Liver (tissue), 9 donors: Measurements from ENCODE around the gene SPSB1. TPM values are rescaled to one million over a fixed set of nuclear protein-coding genes. Genes with fewer than 3 reads are reported as not detected.

Experiments used
- DNase-seq: peaks from one replicate; pipeline ENCODE4 v3.0.0-alpha.2; 2017; ENCODE audit warnings: low spot score
- H3K27ac ChIP-seq, 2 donors: one replicate each; pipeline ENCODE4 v1.7.0; 2013; ENCODE audit warnings: inconsistent platforms in 2 of 2, low read length in 2 of 2, control low read depth in 1 of 2, low read depth in 1 of 2, mild to moderate bottlenecking in 1 of 2
- H3K27me3 ChIP-seq, 4 donors: one replicate each; pipeline versions ENCODE4 v1.6.1 to v1.7.0; 2013; ENCODE audit warnings: low read length in 3 of 4, inconsistent platforms in 1 of 4, mild to moderate bottlenecking in 1 of 4, moderate library complexity in 1 of 4; ENCODE audit not compliant: control insufficient read depth in 4 of 4, insufficient read depth in 4 of 4
- H3K36me3 ChIP-seq, 4 donors: one replicate each; pipeline versions ENCODE4 v1.6.1 to v1.7.0; 2013; ENCODE audit warnings: low read length in 3 of 4, mild to moderate bottlenecking in 3 of 4, low read depth in 1 of 4, moderate library complexity in 1 of 4; ENCODE audit not compliant: control insufficient read depth in 4 of 4, insufficient read depth in 3 of 4
- H3K4me1 ChIP-seq, 4 donors: one replicate each; pipeline versions ENCODE4 v1.6.1 to v1.7.0; 2013; ENCODE audit warnings: low read length in 3 of 4, mild to moderate bottlenecking in 3 of 4, moderate library complexity in 1 of 4; ENCODE audit not compliant: control insufficient read depth in 4 of 4, insufficient read depth in 4 of 4
- H3K4me3 ChIP-seq, 3 donors: one replicate each; pipeline versions ENCODE4 v1.6.1 to v1.7.0; 2013; ENCODE audit warnings: low read length in 3 of 3, control low read depth in 1 of 3, low read depth in 1 of 3, mild to moderate bottlenecking in 1 of 3
- H3K9ac ChIP-seq, 2 donors: one replicate each; pipeline ENCODE4 v1.7.0; 2013; ENCODE audit warnings: low read length in 2 of 2, mild to moderate bottlenecking in 2 of 2, moderate library complexity in 2 of 2, control low read depth in 1 of 2, low read depth in 1 of 2
- H3K9me3 ChIP-seq, 4 donors: one replicate each; pipeline versions ENCODE4 v1.6.1 to v1.7.0; 2013; ENCODE audit warnings: low read length in 3 of 4; ENCODE audit not compliant: control insufficient read depth in 4 of 4
- EGR1 ChIP-seq, 2 donors: IDR thresholded peaks; 2 replicates each; pipeline ENCODE4 v1.6.1; 2016 to 2018; ENCODE audit warnings: antibody characterized with exemption in 2 of 2, low read depth in 2 of 2
- FOXA1 ChIP-seq: IDR thresholded peaks from 2 replicates; pipeline ENCODE4 v1.6.1; 2016; ENCODE audit warnings: antibody characterized with exemption
- FOXA2 ChIP-seq: IDR thresholded peaks from 2 replicates; pipeline ENCODE4 v1.6.1; 2016; ENCODE audit warnings: antibody characterized with exemption
- GABPA ChIP-seq, 2 donors: IDR thresholded peaks in 1 of 2; conservative IDR thresholded peaks in 1 of 2; 2 replicates each; pipeline ENCODE4 v1.6.1; 2016; ENCODE audit warnings: antibody characterized with exemption in 2 of 2, mild to moderate bottlenecking in 1 of 2, moderate library complexity in 1 of 2
- HNF4A ChIP-seq, 2 donors: conservative IDR thresholded peaks; 2 replicates each; pipeline ENCODE4 v1.6.1; 2016; ENCODE audit warnings: antibody characterized with exemption in 2 of 2, mild to moderate bottlenecking in 2 of 2
- HNF4G ChIP-seq: IDR thresholded peaks from 2 replicates; pipeline ENCODE4 v1.6.1; 2016; ENCODE audit warnings: antibody characterized with exemption
- JUND ChIP-seq, 2 donors: IDR thresholded peaks; 2 replicates each; pipeline ENCODE4 v1.6.1; 2016; ENCODE audit warnings: antibody characterized with exemption in 2 of 2
- NR2F2 ChIP-seq: IDR thresholded peaks from 2 replicates; pipeline ENCODE4 v1.6.1; 2016; ENCODE audit warnings: antibody characterized with exemption
- RAD21 ChIP-seq, 2 donors: IDR thresholded peaks; 2 replicates each; pipeline ENCODE4 v1.6.1; 2016; ENCODE audit warnings: antibody characterized with exemption in 2 of 2, mild to moderate bottlenecking in 2 of 2
- RXRA ChIP-seq, 2 donors: IDR thresholded peaks; 2 replicates each; pipeline ENCODE4 v1.6.1; 2017 to 2018; ENCODE audit warnings: antibody characterized with exemption in 2 of 2, mild to moderate bottlenecking in 1 of 2
- SP1 ChIP-seq: IDR thresholded peaks from 2 replicates; pipeline ENCODE4 v1.6.1; 2018; ENCODE audit warnings: antibody characterized with exemption, mild to moderate bottlenecking
- TAF1 ChIP-seq: conservative IDR thresholded peaks from 2 replicates; pipeline ENCODE4 v1.6.1; 2016; ENCODE audit warnings: antibody characterized with exemption, mild to moderate bottlenecking
- YY1 ChIP-seq: IDR thresholded peaks from 2 replicates; pipeline ENCODE4 v1.6.1; 2016; ENCODE audit warnings: antibody characterized with exemption, mild to moderate bottlenecking
- WGBS: extraction: QIAGEN DNeasy Blood & Tissue Kit; methylation state at CpG from one replicate; pipeline ENCODE4 v1.1.7; 2013; 5-methylcytosine and 5-hydroxymethylcytosine counted together
- polyA plus RNA-seq, 2 donors: library from polyadenylated mRNA; stranded (reverse) in 1 of 2; unstranded in 1 of 2; fragments of 200-250 nt in 1 of 2; fragments of >200 nt in 1 of 2; fragmentation: Nextera tagmentation in 1 of 2; extraction: Ambion mirVana in 1 of 2; gene quantifications; one replicate each; pipeline versions ENCODE4 v1.2.1 to v1.2.3, GENCODE V29; 2013 to 2015
- total RNA-seq, 2 donors: library from RNA; depleted of rRNA; stranded (reverse); fragments of >200 nt; gene quantifications; one replicate each; pipeline ENCODE4 v1.2.3, GENCODE V29; 2014
- TF ChIP-seq, protein P1 (sequence below): IDR thresholded peaks from 2 replicates; pipeline ENCODE4 v1.6.1; 2016; ENCODE audit warnings: antibody characterized with exemption
- TF ChIP-seq, protein P2 (sequence below): IDR thresholded peaks from 2 replicates; pipeline ENCODE4 v1.6.1; 2016; ENCODE audit warnings: antibody characterized with exemption
- TF ChIP-seq, protein P3 (sequence below): fragments of 150-350 bp; IDR thresholded peaks from 2 replicates; pipeline ENCODE4 v1.5.1; 2017; ENCODE audit warnings: improper control_type of control experiment, low read depth, low read length; ENCODE audit not compliant: missing input control
- TF ChIP-seq, protein P4 (sequence below): IDR thresholded peaks from 2 replicates; pipeline ENCODE4 v1.6.1; 2016; ENCODE audit warnings: antibody characterized with exemption, mild to moderate bottlenecking
- TF ChIP-seq, protein P5 (sequence below): IDR thresholded peaks from 2 replicates; pipeline ENCODE4 v1.6.1; 2016; ENCODE audit warnings: antibody characterized with exemption
- donor health status: healthy.
- donor health status: healthy.
- donor health status: healthy.
- donor health status: healthy.
- donor health status: healthy.

SPSB1 gene
- total and polyA plus RNA-seq, 4 donors: 4.1 to 22.6 (median 14.8) TPM

DNA sequence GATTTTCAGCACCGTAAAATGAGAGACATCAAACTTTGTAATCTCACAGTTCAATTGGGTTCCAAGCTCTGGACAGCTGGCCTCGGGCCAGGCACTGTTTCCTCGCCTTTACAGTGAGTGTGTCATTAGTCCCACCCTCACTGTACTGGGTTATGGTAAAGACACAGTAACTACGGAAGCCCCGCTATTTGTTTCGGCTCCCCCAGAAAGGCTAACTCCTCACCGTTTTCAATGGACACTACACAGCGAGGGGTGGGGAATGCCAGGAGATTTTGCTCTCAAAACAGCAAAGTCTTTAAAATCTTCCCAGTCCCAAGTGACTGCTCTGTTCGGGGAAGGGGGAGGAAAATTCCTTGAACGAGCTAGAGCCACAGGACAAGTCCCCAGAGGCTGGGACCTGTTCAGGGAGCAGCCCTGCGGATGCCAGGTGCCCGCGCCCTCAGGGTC, 757 bp upstream of the SPSB1 start:
- 22% methylated on average over 13 of the region's 13 CpGs for WGBS
- peak overlapping the region in 1 of 2 donors; percentile 43 for H3K9ac ChIP-seq
- peaks cover 5 to 24% (median 16%) of the 10 kb centered on the region in 4 donors for H3K4me1 ChIP-seq
- H3K27ac ChIP-seq: peak overlapping the region; percentile 68 to 72
- H3K4me3 ChIP-seq: peak overlapping the region in 2 of 3 donors; percentile 44 to 90
- peaks cover 0 to 3% (median 0%) of the 10 kb centered on the region in 4 donors for H3K36me3 ChIP-seq
- no peak for TF ChIP-seq FOXA1
- peak in 1 of 2 donors; percentile 11 for TF ChIP-seq RXRA (IDR thresholded peaks at IDR 0.05)
- DNase-seq: no peak
- no peaks in the 10 kb centered on the region for H3K27me3 ChIP-seq
- H3K9me3 ChIP-seq: peaks cover 3 to 5% (median 4%) of the 10 kb centered on the region in 4 donors

DNA sequence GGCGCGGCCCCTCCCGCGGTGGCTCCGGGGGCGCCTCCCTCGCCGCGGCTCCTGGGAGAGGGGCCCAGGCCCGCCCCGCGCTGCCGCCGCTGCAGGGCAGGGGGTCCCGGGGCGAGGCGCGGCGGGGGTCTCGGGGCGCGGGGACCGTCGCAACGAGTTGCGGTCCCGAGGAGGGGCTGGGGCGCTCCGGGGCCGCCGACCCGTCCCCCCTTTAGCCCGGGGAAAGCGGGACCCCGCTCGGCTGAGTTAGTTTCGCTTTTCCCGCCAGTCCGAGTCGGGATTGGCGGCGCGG, 493 bp downstream of the SPSB1 start:
- Histone ChIP-seq H3K36me3 (peaks cover 0 to 3% (median 0%) of the 10 kb centered on the region in 4 donors), H3K4me1 (peaks cover 5 to 24% (median 16%) of the 10 kb centered on the region in 4 donors), H3K9ac (no peak overlapping the region), H3K27me3 (no peaks in the 10 kb centered on the region), H3K27ac (peak overlapping the region; percentile 8 to 51), H3K4me3 (peak overlapping the region in 2 of 3 donors; percentile 67 to 90), H3K9me3 (peaks cover under 1% of the 10 kb centered on the region in 4 donors)
- no peak for DNase-seq
- WGBS: 0% methylated on average over 42 of the region's 43 CpGs
- TF ChIP-seq FOXA2: no peak
- TF ChIP-seq JUND (IDR thresholded peaks at IDR 0.05): no peak
- TF ChIP-seq, protein P1, sequence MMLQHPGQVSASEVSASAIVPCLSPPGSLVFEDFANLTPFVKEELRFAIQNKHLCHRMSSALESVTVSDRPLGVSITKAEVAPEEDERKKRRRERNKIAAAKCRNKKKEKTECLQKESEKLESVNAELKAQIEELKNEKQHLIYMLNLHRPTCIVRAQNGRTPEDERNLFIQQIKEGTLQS: no peak
- no peak for TF ChIP-seq TAF1
- no peak for TF ChIP-seq EGR1 (IDR thresholded peaks at IDR 0.05; ENCODE audit: low read depth in 2 of 2)
- TF ChIP-seq, protein P2, sequence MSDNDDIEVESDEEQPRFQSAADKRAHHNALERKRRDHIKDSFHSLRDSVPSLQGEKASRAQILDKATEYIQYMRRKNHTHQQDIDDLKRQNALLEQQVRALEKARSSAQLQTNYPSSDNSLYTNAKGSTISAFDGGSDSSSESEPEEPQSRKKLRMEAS: no peak
- TF ChIP-seq SP1: no peak
- no peak for TF ChIP-seq FOXA1
- no peak for TF ChIP-seq HNF4G
- TF ChIP-seq RAD21 (IDR thresholded peaks at IDR 0.05): no peak
- TF ChIP-seq, protein P3, sequence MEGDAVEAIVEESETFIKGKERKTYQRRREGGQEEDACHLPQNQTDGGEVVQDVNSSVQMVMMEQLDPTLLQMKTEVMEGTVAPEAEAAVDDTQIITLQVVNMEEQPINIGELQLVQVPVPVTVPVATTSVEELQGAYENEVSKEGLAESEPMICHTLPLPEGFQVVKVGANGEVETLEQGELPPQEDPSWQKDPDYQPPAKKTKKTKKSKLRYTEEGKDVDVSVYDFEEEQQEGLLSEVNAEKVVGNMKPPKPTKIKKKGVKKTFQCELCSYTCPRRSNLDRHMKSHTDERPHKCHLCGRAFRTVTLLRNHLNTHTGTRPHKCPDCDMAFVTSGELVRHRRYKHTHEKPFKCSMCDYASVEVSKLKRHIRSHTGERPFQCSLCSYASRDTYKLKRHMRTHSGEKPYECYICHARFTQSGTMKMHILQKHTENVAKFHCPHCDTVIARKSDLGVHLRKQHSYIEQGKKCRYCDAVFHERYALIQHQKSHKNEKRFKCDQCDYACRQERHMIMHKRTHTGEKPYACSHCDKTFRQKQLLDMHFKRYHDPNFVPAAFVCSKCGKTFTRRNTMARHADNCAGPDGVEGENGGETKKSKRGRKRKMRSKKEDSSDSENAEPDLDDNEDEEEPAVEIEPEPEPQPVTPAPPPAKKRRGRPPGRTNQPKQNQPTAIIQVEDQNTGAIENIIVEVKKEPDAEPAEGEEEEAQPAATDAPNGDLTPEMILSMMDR: no peak
- TF ChIP-seq GABPA (IDR thresholded peaks at IDR 0.05 in 1 of 2, conservative IDR thresholded peaks at IDR 0.05 in 1 of 2): no peak
- no peak for TF ChIP-seq YY1
- TF ChIP-seq, protein P4, sequence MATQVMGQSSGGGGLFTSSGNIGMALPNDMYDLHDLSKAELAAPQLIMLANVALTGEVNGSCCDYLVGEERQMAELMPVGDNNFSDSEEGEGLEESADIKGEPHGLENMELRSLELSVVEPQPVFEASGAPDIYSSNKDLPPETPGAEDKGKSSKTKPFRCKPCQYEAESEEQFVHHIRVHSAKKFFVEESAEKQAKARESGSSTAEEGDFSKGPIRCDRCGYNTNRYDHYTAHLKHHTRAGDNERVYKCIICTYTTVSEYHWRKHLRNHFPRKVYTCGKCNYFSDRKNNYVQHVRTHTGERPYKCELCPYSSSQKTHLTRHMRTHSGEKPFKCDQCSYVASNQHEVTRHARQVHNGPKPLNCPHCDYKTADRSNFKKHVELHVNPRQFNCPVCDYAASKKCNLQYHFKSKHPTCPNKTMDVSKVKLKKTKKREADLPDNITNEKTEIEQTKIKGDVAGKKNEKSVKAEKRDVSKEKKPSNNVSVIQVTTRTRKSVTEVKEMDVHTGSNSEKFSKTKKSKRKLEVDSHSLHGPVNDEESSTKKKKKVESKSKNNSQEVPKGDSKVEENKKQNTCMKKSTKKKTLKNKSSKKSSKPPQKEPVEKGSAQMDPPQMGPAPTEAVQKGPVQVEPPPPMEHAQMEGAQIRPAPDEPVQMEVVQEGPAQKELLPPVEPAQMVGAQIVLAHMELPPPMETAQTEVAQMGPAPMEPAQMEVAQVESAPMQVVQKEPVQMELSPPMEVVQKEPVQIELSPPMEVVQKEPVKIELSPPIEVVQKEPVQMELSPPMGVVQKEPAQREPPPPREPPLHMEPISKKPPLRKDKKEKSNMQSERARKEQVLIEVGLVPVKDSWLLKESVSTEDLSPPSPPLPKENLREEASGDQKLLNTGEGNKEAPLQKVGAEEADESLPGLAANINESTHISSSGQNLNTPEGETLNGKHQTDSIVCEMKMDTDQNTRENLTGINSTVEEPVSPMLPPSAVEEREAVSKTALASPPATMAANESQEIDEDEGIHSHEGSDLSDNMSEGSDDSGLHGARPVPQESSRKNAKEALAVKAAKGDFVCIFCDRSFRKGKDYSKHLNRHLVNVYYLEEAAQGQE: no peak
- TF ChIP-seq NR2F2: no peak
- TF ChIP-seq, protein P5, sequence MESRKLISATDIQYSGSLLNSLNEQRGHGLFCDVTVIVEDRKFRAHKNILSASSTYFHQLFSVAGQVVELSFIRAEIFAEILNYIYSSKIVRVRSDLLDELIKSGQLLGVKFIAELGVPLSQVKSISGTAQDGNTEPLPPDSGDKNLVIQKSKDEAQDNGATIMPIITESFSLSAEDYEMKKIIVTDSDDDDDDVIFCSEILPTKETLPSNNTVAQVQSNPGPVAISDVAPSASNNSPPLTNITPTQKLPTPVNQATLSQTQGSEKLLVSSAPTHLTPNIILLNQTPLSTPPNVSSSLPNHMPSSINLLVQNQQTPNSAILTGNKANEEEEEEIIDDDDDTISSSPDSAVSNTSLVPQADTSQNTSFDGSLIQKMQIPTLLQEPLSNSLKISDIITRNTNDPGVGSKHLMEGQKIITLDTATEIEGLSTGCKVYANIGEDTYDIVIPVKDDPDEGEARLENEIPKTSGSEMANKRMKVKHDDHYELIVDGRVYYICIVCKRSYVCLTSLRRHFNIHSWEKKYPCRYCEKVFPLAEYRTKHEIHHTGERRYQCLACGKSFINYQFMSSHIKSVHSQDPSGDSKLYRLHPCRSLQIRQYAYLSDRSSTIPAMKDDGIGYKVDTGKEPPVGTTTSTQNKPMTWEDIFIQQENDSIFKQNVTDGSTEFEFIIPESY: no peak
- TF ChIP-seq HNF4A (conservative IDR thresholded peaks at IDR 0.05): no peak
